ENCODE data around the gene ATG2B. TPM values are rescaled to one million over a fixed set of nuclear protein-coding genes. Genes with fewer than 3 reads are reported as not detected.

The ATG2B gene
- polyA plus RNA-seq, 2 of the 4 experiments (the other 2 are of a cell fraction) = 7.1 to 17.0 TPM

- TF ChIP-seq, protein P1, sequence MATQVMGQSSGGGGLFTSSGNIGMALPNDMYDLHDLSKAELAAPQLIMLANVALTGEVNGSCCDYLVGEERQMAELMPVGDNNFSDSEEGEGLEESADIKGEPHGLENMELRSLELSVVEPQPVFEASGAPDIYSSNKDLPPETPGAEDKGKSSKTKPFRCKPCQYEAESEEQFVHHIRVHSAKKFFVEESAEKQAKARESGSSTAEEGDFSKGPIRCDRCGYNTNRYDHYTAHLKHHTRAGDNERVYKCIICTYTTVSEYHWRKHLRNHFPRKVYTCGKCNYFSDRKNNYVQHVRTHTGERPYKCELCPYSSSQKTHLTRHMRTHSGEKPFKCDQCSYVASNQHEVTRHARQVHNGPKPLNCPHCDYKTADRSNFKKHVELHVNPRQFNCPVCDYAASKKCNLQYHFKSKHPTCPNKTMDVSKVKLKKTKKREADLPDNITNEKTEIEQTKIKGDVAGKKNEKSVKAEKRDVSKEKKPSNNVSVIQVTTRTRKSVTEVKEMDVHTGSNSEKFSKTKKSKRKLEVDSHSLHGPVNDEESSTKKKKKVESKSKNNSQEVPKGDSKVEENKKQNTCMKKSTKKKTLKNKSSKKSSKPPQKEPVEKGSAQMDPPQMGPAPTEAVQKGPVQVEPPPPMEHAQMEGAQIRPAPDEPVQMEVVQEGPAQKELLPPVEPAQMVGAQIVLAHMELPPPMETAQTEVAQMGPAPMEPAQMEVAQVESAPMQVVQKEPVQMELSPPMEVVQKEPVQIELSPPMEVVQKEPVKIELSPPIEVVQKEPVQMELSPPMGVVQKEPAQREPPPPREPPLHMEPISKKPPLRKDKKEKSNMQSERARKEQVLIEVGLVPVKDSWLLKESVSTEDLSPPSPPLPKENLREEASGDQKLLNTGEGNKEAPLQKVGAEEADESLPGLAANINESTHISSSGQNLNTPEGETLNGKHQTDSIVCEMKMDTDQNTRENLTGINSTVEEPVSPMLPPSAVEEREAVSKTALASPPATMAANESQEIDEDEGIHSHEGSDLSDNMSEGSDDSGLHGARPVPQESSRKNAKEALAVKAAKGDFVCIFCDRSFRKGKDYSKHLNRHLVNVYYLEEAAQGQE (IDR thresholded peaks at IDR 0.05) = no peak
- no peak for TF ChIP-seq NFE2L2 (conservative IDR thresholded peaks at IDR 0.05; ENCODE audit: low read length)
- no peak for TF ChIP-seq TFCP2L1 (CRISPR knock-in tag; IDR thresholded peaks at IDR 0.05)
Observed at GRCh38 chr14:96409701-96410100, 46.6 kb upstream of the ATG2B start (continued).

- ATAC-seq (no peak), FAIRE-seq (no peak), DNase-seq (ENCODE audit: low read depth in 1 of 2, low spot score in 1 of 2) (no peak)
- Histone ChIP-seq H3K4me3 (no peak overlapping the region), H3K4me2 (no peak overlapping the region), H3K9me3 (no peaks in the 10 kb centered on the region), H3K27ac (no peak overlapping the region), H3K4me1 (no peaks in the 10 kb centered on the region)
- TF ChIP-seq ZNF302 (CRISPR knock-in tag; IDR thresholded peaks at IDR 0.05) (no peak), HOXB5 (CRISPR knock-in tag; IDR thresholded peaks at IDR 0.05) (no peak), MAFK (IDR thresholded peaks at IDR 0.05; ENCODE audit: partially characterized antibody) (no peak), ZFP36 (IDR thresholded peaks at IDR 0.05; ENCODE audit: borderline replicate concordance, partially characterized antibody) (no peak), RNF2 (IDR thresholded peaks at IDR 0.05; ENCODE audit: borderline replicate concordance, low read depth) (no peak), ATOH8 (CRISPR knock-in tag; IDR thresholded peaks at IDR 0.05; ENCODE audit: low read depth) (no peak), EP300 (IDR thresholded peaks at IDR 0.05) (no peak), NPAS2 (CRISPR knock-in tag; IDR thresholded peaks at IDR 0.05; ENCODE audit: borderline replicate concordance) (no peak), JUNB (IDR thresholded peaks at IDR 0.05) (no peak), HEYL (CRISPR knock-in tag; IDR thresholded peaks at IDR 0.05) (no peak), HOXA7 (CRISPR knock-in tag; IDR thresholded peaks at IDR 0.05) (no peak), CHD4 (IDR thresholded peaks at IDR 0.05; ENCODE audit: borderline replicate concordance) (no peak), RFX5 (IDR thresholded peaks at IDR 0.05) (no peak)
- TF ChIP-seq, protein P2, sequence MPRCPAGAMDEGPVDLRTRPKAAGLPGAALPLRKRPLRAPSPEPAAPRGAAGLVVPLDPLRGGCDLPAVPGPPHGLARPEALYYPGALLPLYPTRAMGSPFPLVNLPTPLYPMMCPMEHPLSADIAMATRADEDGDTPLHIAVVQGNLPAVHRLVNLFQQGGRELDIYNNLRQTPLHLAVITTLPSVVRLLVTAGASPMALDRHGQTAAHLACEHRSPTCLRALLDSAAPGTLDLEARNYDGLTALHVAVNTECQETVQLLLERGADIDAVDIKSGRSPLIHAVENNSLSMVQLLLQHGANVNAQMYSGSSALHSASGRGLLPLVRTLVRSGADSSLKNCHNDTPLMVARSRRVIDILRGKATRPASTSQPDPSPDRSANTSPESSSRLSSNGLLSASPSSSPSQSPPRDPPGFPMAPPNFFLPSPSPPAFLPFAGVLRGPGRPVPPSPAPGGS (IDR thresholded peaks at IDR 0.05) = no peak
- POLR2A ChIA-PET = no interaction called here
- 87% methylated on average over 12 of the region's 12 CpGs for WGBS (ENCODE audit: missing lambda C conversion rate)
- CTCF ChIA-PET = interaction anchor here (1.0 to 2.6 kb wide), 3 partner anchors 9 to 308 kb away, joined by 3 to 9 read pairs (median 6); no protein-coding TSS in a partner anchor
Observed at GRCh38 chr14:96408608-96409007, 45.5 kb upstream of the ATG2B start.

- Histone ChIP-seq H3K4me1 (no peaks in the 10 kb centered on the region), H3K9me3 (no peaks in the 10 kb centered on the region), H3K4me3 (no peak overlapping the region), H3K27ac (no peak overlapping the region), H3K4me2 (no peak overlapping the region)
- TF ChIP-seq SREBF2 (IDR thresholded peaks at IDR 0.05) (no peak), KDM5A (IDR thresholded peaks at IDR 0.05) (no peak), RFX5 (IDR thresholded peaks at IDR 0.05) (no peak), HOXA7 (CRISPR knock-in tag; IDR thresholded peaks at IDR 0.05) (no peak), EHMT2 (IDR thresholded peaks at IDR 0.05; ENCODE audit: low read depth) (no peak), SMC3 (IDR thresholded peaks at IDR 0.05) (no peak), BHLHE40 (IDR thresholded peaks at IDR 0.05; ENCODE audit: low read depth, low read length) (no peak), GATA3 (IDR thresholded peaks at IDR 0.05; ENCODE audit: borderline replicate concordance) (no peak), EP300 (IDR thresholded peaks at IDR 0.05) (no peak)
- TF ChIP-seq, protein P3, sequence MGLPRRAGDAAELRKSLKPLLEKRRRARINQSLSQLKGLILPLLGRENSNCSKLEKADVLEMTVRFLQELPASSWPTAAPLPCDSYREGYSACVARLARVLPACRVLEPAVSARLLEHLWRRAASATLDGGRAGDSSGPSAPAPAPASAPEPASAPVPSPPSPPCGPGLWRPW (IDR thresholded peaks at IDR 0.05) = no peak
- POLR2A ChIA-PET = no interaction called here
- no peak for DNase-seq (ENCODE audit: low read depth in 1 of 2, low spot score in 1 of 2)
- CTCF ChIA-PET = interaction anchor here (1.2 to 2.6 kb wide), 2 partner anchors 17 to 307 kb away, joined by 6 to 9 read pairs; no protein-coding TSS in a partner anchor
- no peak for ATAC-seq
- WGBS (ENCODE audit: missing lambda C conversion rate) = 31% methylated on average over 3 of the region's 3 CpGs
- no peak for FAIRE-seq
Observed at GRCh38 chr14:96407935-96408570, 44.9 kb upstream of the ATG2B start.
